Vagina (tissue), 2 donors: ENCODE measurements around the gene RAD23B. TPM values are rescaled to one million over a fixed set of nuclear protein-coding genes. Genes with fewer than 3 reads are reported as not detected.
A peak's percentile ranks its signal among the peaks of the same experiment; 100 is the strongest.

Experiments
- DNase-seq, 2 donors: peaks; one replicate each; pipeline ENCODE4 v3.0.0-alpha.2; 2017; ENCODE audit errors: extremely low spot score in 2 of 2
- H3K27ac ChIP-seq: fragments of 200-600 bp; sonication (generic); one replicate; pipeline ENCODE4 v1.5.1; 2019
- H3K27me3 ChIP-seq: fragments of 200-600 bp; sonication (generic); one replicate; pipeline ENCODE4 v1.5.1; 2019
- H3K36me3 ChIP-seq, 2 donors: fragments of 200-600 bp; sonication (generic); one replicate each; pipeline ENCODE4 v1.5.1; 2017 to 2019
- H3K4me1 ChIP-seq: fragments of 200-600 bp; sonication (generic); one replicate; pipeline ENCODE4 v1.5.1; 2019
- H3K4me3 ChIP-seq, 2 donors: fragments of 200-600 bp; sonication (generic); 1 replicate in 1 of 2; 2 replicates in 1 of 2; pipeline ENCODE4 v1.5.1; 2016 to 2019
- H3K9me3 ChIP-seq: fragments of 200-600 bp; sonication (generic); one replicate; pipeline ENCODE4 v1.5.1; 2019
- CTCF ChIP-seq, 3 experiments: fragments of 450-650 bp in 2 of 3; fragments of 200-600 bp in 1 of 3; sonication (generic) in 1 of 3; IDR thresholded peaks; one replicate each; pipeline ENCODE4 v1.5.1; 2017 to 2019; ENCODE audit warnings: antibody characterized with exemption in 3 of 3, mild to moderate bottlenecking in 2 of 3, moderate library complexity in 2 of 3
- POLR2A ChIP-seq, 2 donors: fragments of 450-650 bp; IDR thresholded peaks; one replicate each; pipeline ENCODE4 v1.6.1; 2017; ENCODE audit warnings: antibody characterized with exemption in 2 of 2, mild to moderate bottlenecking in 2 of 2, moderate library complexity in 2 of 2
- POLR2AphosphoS5 ChIP-seq, 2 donors: sonication (generic); formaldehyde crosslinking; IDR thresholded peaks; one replicate each; pipeline ENCODE4 v1.9.0; 2017; ENCODE audit warnings: antibody characterized with exemption in 2 of 2, mild to moderate bottlenecking in 2 of 2, low read depth in 1 of 2; ENCODE audit not compliant: insufficient read depth in 1 of 2
- intact Hi-C: fragments of 100-400 bp; cut with DNase I; formaldehyde crosslinking; loops from one replicate; pipeline ENCODE4 v1.15.1; 2023
- total RNA-seq: library from RNA; depleted of rRNA; stranded (reverse); fragments of >200 nt; gene quantifications from one replicate; pipeline ENCODE4 v1.2.3, GENCODE V29; 2016

Gene RAD23B
- total RNA-seq, 1 donor from 2014 or later = 61.1 TPM

GRCh38 chr9:107269254-107269653 is 13.8 kb upstream of the RAD23B start:
- no peak overlapping the region for H3K4me3 ChIP-seq
- H3K27ac ChIP-seq = peak overlapping the region; percentile 3
- no peaks in the 10 kb centered on the region for H3K36me3 ChIP-seq
- H3K27me3 ChIP-seq = no peaks in the 10 kb centered on the region
- intact Hi-C loops = no loop called here
- DNase-seq = no peak
- H3K9me3 ChIP-seq = no peaks in the 10 kb centered on the region
- TF ChIP-seq POLR2AphosphoS5 (IDR thresholded peaks at IDR 0.05; ENCODE audit: insufficient read depth in 1 of 2, low read depth in 1 of 2) = no peak
- no peak for TF ChIP-seq CTCF (IDR thresholded peaks at IDR 0.05)
- no peak for TF ChIP-seq POLR2A (IDR thresholded peaks at IDR 0.05)
- H3K4me1 ChIP-seq = peaks cover 6% of the 10 kb centered on the region

GRCh38 chr9:107269681-107270080 is 13.4 kb upstream of the RAD23B start:
- no peaks in the 10 kb centered on the region for H3K9me3 ChIP-seq
- intact Hi-C loops = no loop called here
- H3K27me3 ChIP-seq = no peaks in the 10 kb centered on the region
- H3K36me3 ChIP-seq = no peaks in the 10 kb centered on the region
- TF ChIP-seq POLR2AphosphoS5 (IDR thresholded peaks at IDR 0.05; ENCODE audit: insufficient read depth in 1 of 2, low read depth in 1 of 2) (no peak), CTCF (IDR thresholded peaks at IDR 0.05) (no peak), POLR2A (IDR thresholded peaks at IDR 0.05) (no peak)
- H3K27ac ChIP-seq = no peak overlapping the region
- no peak overlapping the region for H3K4me3 ChIP-seq
- H3K4me1 ChIP-seq = peaks cover 10% of the 10 kb centered on the region
- DNase-seq = no peak

- DNase-seq = no peak
- H3K9me3 ChIP-seq = no peaks in the 10 kb centered on the region
- no peaks in the 10 kb centered on the region for H3K27me3 ChIP-seq
- H3K27ac ChIP-seq = no peak overlapping the region
- TF ChIP-seq POLR2AphosphoS5 (IDR thresholded peaks at IDR 0.05; ENCODE audit: insufficient read depth in 1 of 2, low read depth in 1 of 2) (no peak), CTCF (IDR thresholded peaks at IDR 0.05) (no peak), POLR2A (IDR thresholded peaks at IDR 0.05) (no peak)
- H3K36me3 ChIP-seq = no peaks in the 10 kb centered on the region
- H3K4me3 ChIP-seq = no peak overlapping the region
- H3K4me1 ChIP-seq = peaks cover 14% of the 10 kb centered on the region
- intact Hi-C loops = no loop called here
These were observed 13.0 kb upstream of the RAD23B start for GRCh38 chr9:107270082-107270481.

GRCh38 chr9:107270580-107270979 is 12.5 kb upstream of the RAD23B start:
- H3K4me1 ChIP-seq = peaks cover 16% of the 10 kb centered on the region
- DNase-seq = no peak
- H3K9me3 ChIP-seq = no peaks in the 10 kb centered on the region
- no peaks in the 10 kb centered on the region for H3K27me3 ChIP-seq
- TF ChIP-seq POLR2AphosphoS5 (IDR thresholded peaks at IDR 0.05; ENCODE audit: insufficient read depth in 1 of 2, low read depth in 1 of 2) (no peak), POLR2A (IDR thresholded peaks at IDR 0.05) (no peak), CTCF (IDR thresholded peaks at IDR 0.05) (no peak)
- intact Hi-C loops = no loop called here
- no peaks in the 10 kb centered on the region for H3K36me3 ChIP-seq
- H3K4me3 ChIP-seq = no peak overlapping the region
- no peak overlapping the region for H3K27ac ChIP-seq

- intact Hi-C loops = no loop called here
- Histone ChIP-seq H3K9me3 (no peaks in the 10 kb centered on the region), H3K36me3 (no peaks in the 10 kb centered on the region)
These were observed 9.4 kb upstream of the RAD23B start for GRCh38 chr9:107273634-107274033.

More at GRCh38 chr9:107273634-107274033, 9.4 kb upstream of the RAD23B start:
- no peaks in the 10 kb centered on the region for H3K27me3 ChIP-seq
- DNase-seq = no peak
- TF ChIP-seq POLR2A (IDR thresholded peaks at IDR 0.05) = no peak
- no peak for TF ChIP-seq POLR2AphosphoS5 (IDR thresholded peaks at IDR 0.05; ENCODE audit: insufficient read depth in 1 of 2, low read depth in 1 of 2)
- TF ChIP-seq CTCF (IDR thresholded peaks at IDR 0.05) = no peak
- no peak overlapping the region for H3K4me3 ChIP-seq
- no peak overlapping the region for H3K27ac ChIP-seq
- peaks cover 19% of the 10 kb centered on the region for H3K4me1 ChIP-seq
